Measurements from ENCODE around the gene KRTAP4-16. TPM values are rescaled to one million over a fixed set of nuclear protein-coding genes. Genes with fewer than 3 reads are reported as not detected.
"Not testable (repeated sequence)": the region's sequence is repeated elsewhere in the genome, so short reads cannot be mapped to it uniquely, and the experiment has no call there.

KRTAP4-16 gene
- total RNA-seq, 2 donors from 2014 or later, result not detected

- DNase-seq; intact Hi-C loops (cut with DNase I); ATAC-seq: not testable (repeated sequence)
These were observed 17.7 kb downstream of the KRTAP4-16 start, which contains the start of gene KRTAP4-7 for GRCh38 chr17:41084100-41084856. TSS of gene KRTAP4-7 (plus strand) at chr17:41084150. CDS start at chr17:41084207, 57 bp downstream.

- ATAC-seq; DNase-seq; intact Hi-C loops (cut with DNase I): not testable (repeated sequence)
These were observed 18.6 kb downstream of the KRTAP4-16 start for GRCh38 chr17:41083427-41083826.

- intact Hi-C loops (cut with DNase I), result no loop called here
- no peak for DNase-seq
- ATAC-seq, result no peak
These were observed 19.4 kb downstream of the KRTAP4-16 start for GRCh38 chr17:41082626-41083025.

GRCh38 chr17:41076788-41077187, 25.2 kb downstream of the KRTAP4-16 start:
- no peak for ATAC-seq

GRCh38 chr17:41073676-41074075, 28.3 kb downstream of the KRTAP4-16 start:
- ATAC-seq, result no peak
- intact Hi-C loops (cut with DNase I), result no loop called here
- no peak for DNase-seq

More at GRCh38 chr17:41076788-41077187, 25.2 kb downstream of the KRTAP4-16 start:
- intact Hi-C loops (cut with DNase I), result no loop called here
- DNase-seq, result no peak

- DNase-seq (no peak), ATAC-seq (no peak)
- intact Hi-C loops (cut with DNase I), result no loop called here
These were observed 30.2 kb downstream of the KRTAP4-16 start for GRCh38 chr17:41071606-41072360.

GRCh38 chr17:41069031-41069430, 33.0 kb downstream of the KRTAP4-16 start:
- intact Hi-C loops (cut with DNase I), result no loop called here
- ATAC-seq, result no peak
- no peak for DNase-seq

GRCh38 chr17:41067281-41067680, 34.7 kb downstream of the KRTAP4-16 start:
- DNase-seq (no peak), ATAC-seq (no peak)
- intact Hi-C loops (cut with DNase I), result no loop called here

- no peak for ATAC-seq
- DNase-seq, result no peak
- intact Hi-C loops (cut with DNase I), result no loop called here
These were observed 36.0 kb downstream of the KRTAP4-16 start, which contains the start of gene KRTAP2-4 for GRCh38 chr17:41065829-41066624. TSS of gene KRTAP2-4 (minus strand) at chr17:41065879. CDS start at chr17:41065845, 34 bp downstream.

GRCh38 chr17:41065016-41065689, 36.9 kb downstream of the KRTAP4-16 start:
- DNase-seq; intact Hi-C loops (cut with DNase I); ATAC-seq: not testable (repeated sequence)

GRCh38 chr17:41064301-41064700, 37.7 kb downstream of the KRTAP4-16 start:
- intact Hi-C loops (cut with DNase I), result no loop called here
- ATAC-seq (no peak), DNase-seq (no peak)

GRCh38 chr17:41063449-41063848, 38.6 kb downstream of the KRTAP4-16 start:
- no peak for ATAC-seq
- no peak for DNase-seq
- intact Hi-C loops (cut with DNase I), result no loop called here

- intact Hi-C loops (cut with DNase I), result no loop called here
- ATAC-seq (no peak), DNase-seq (no peak)
These were observed 40.0 kb downstream of the KRTAP4-16 start for GRCh38 chr17:41061964-41062363.

GRCh38 chr17:41060052-41060604, 41.9 kb downstream of the KRTAP4-16 start, which contains the start of gene KRTAP2-3:
TSS of gene KRTAP2-3 (minus strand) at chr17:41060114. CDS start at chr17:41060050, 64 bp downstream.
- DNase-seq (no peak), ATAC-seq (no peak)
- intact Hi-C loops (cut with DNase I), result no loop called here

GRCh38 chr17:41059276-41060051, 42.5 kb downstream of the KRTAP4-16 start:
- DNase-seq; intact Hi-C loops (cut with DNase I); ATAC-seq: not testable (repeated sequence)

- DNase-seq, result no peak
- no peak for ATAC-seq
- intact Hi-C loops (cut with DNase I), result no loop called here
These were observed 43.3 kb downstream of the KRTAP4-16 start for GRCh38 chr17:41058741-41059140.

- intact Hi-C loops (cut with DNase I), result no loop called here
- ATAC-seq, result no peak
These were observed 44.5 kb downstream of the KRTAP4-16 start for GRCh38 chr17:41057547-41057946.

GRCh38 chr17:41055130-41055529, 46.9 kb downstream of the KRTAP4-16 start, which contains the start of gene KRTAP2-2:
TSS of gene KRTAP2-2 (minus strand) at chr17:41055230. CDS start at chr17:41055211, 19 bp downstream.
- DNase-seq; intact Hi-C loops (cut with DNase I); ATAC-seq: not testable (repeated sequence)

More at GRCh38 chr17:41057547-41057946, 44.5 kb downstream of the KRTAP4-16 start:
- no peak for DNase-seq
